Adipose tissue (tissue), 3 donors: ENCODE results near the gene SART1. TPM values are rescaled to one million over a fixed set of nuclear protein-coding genes. Genes with fewer than 3 reads are reported as not detected.
"Not testable (repeated sequence)": the region's sequence is repeated elsewhere in the genome, so short reads cannot be mapped to it uniquely, and the experiment has no call there.

Experiments
- H3K27ac ChIP-seq: one replicate; pipeline ENCODE4 v1.5.1; 2013; ENCODE audit warnings: low read depth, low read length
- WGBS, 3 donors: extraction: QIAGEN DNeasy Blood & Tissue Kit; methylation state at CpG; one replicate each; pipeline ENCODE4 v1.1.7; 2013; 5-methylcytosine and 5-hydroxymethylcytosine counted together
- polyA plus RNA-seq, 3 donors: library from polyadenylated mRNA; stranded (reverse); fragments of 200-250 nt; gene quantifications; one replicate each; pipeline ENCODE4 v1.2.3, GENCODE V29; 2013
- donor health status: healthy with polysubstance abuse.
- donor health status: Bipolar disorder and iron deficiency.
- donor health status: healthy.

SART1 gene
- polyA plus RNA-seq, 3 donors, result 26.9 to 51.8 (median 36.5) TPM

DNA sequence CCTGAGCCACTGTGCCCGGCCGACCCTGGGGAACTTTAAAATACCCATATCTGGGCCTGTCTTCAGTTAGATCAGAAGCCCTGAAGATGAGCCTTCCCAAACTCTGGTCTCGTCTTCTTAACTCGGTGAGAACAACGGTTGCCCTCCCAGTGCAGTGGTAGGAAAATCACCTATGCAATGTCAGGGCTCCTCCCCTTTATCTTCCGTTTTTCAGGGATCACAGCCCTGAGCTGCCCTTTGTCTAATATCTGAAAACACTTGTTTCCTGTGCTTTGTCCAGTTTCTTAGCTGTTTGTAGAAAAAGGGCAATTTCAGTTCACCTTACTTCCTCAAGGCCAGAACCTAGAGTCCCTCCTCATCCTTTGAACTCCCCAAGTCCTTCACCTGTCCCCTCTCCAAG lies 32.9 kb upstream of the SART1 start:
- WGBS, 3 donors, result 50 to 63% (median 52%) methylated on average over 6 of the region's 6 CpGs
- H3K27ac ChIP-seq, result no peak overlapping the region

DNA sequence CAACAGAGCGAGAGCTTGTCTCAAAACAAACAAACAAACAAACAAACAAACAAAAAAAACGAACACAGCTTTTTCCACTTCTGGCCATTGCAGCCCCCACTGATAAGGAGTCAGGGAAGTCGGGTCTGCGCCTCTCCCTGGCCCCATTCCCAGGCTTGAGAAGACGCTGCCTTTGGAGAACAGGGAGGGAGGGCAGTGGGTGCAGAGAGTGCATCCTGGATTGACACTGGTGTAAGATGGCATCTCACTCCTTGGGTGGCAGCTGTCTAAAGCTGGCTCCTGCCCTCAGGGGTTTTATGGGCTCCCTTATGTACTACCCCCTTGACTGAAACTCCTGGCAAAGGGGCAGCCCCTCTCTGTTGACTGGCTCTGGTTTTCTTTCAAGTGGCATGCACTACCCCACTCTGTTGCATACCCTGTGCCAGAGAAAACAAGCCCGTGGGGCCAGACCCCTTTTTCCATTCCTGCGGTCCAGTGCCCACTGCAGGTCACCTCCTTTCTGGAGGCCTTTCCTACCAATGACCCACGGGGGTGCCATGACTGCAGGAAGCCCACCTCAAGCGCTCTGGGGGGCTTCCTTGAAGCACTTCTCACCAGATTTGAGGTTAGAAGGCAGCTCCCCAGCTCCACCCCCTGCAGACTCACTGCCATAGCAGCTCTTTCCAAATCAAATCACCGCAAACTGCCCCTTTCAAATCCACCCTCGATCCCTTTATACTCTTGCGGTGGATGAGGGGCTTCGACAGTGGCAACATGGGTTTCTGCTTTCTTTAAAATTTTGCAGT lies 29.6 kb upstream of the SART1 start:
- H3K27ac ChIP-seq, result no peak overlapping the region
- 51 to 63% (median 60%) methylated on average over 13 of the region's 13 CpGs for WGBS, 3 donors

DNA sequence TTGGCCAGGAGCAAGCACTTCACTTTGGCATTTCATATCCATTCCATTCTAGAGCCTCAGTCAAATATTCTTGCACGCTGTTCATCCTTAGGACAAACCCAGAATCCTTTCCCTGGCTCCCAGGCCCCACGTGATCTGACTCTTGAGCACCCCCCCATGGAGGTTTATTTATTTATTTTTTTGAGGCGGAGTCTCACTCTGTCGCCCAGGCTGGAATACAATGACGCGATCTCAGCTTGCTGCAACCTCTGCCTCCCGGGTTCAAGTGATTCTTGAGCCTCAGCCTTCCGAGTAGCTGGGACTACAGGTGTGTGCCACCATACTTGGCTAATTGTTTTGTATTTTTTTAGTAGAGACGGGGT lies 29.0 kb upstream of the SART1 start:
- H3K27ac ChIP-seq, result no peak overlapping the region
- WGBS, 3 donors, result 40 to 44% (median 43%) methylated on average over 9 of the region's 9 CpGs

DNA sequence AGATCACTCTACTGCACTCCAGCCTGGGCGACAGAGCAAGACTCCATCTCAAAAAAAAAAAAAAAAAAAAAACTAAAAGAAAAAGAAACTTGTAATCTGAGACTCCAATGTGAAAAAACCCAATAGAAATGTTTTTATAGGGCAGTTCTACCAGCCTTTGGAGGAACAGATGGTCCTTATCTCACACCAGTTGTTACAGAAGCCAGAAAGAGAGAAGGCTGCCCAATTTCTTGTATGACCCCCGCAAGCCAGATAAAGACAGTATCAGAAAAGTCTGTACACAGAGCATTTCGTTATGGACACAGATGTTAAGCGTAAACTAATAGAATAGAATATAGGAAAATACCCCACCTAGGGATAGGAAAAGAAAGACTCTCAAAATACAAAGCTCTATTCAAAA lies 27.5 kb upstream of the SART1 start:
- no peak overlapping the region for H3K27ac ChIP-seq
- WGBS, 3 donors, result 33 to 64% (median 62%) methylated on average over 4 of the region's 4 CpGs

DNA sequence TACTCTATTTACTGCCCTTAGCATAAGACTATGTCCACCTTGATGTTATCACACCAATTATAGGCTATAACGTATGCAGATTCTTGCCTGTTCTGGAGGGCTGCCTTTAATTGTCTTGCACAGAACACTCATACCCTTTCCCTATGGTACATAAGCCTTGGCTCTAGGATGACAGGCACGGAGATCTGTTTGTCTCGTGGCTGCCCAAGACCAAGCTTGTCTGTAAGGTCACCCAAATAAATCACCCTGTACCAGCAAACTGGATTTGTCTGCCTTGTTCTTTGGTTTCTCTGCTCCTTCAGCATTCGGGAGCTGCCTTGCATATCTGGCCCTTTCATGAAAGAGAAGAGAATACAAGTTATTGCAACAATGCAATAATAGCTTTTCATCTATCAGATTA lies 23.8 kb upstream of the SART1 start:
- WGBS, 3 donors, result 48 to 65% (median 55%) methylated on average over 4 of the region's 4 CpGs
- H3K27ac ChIP-seq, result no peak overlapping the region

DNA sequence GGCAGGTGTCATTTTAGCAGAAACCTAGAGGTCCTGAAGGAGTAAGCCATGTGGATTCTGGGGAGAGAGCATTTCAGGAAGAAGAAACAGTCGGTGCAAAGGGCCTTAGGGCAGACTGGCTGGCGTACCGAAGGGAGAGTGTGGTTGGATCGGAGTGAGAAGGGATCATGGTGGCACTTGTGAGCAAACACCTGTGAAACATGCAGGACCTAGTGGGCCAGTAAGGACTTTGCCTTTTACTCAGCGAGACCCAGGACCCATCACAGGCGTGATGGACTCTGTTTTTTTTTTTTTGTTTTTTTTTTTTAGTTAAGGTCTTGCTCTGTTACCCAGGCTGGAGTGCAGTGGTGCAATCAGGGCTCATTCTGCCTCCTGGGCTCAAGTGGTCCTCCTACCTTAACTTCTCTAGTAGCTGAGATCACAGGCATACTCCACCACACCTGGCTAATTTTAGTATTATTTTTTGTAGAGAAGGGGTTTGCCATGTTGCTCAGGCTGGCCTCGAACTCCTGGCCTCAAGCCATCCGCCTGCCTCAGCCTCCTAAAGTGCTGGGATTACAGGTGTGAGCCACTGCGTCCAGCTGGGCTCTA lies 19.7 kb upstream of the SART1 start:
- WGBS, 3 donors, result 60 to 81% (median 74%) methylated on average over 9 of the region's 9 CpGs
- H3K27ac ChIP-seq, result no peak overlapping the region

DNA sequence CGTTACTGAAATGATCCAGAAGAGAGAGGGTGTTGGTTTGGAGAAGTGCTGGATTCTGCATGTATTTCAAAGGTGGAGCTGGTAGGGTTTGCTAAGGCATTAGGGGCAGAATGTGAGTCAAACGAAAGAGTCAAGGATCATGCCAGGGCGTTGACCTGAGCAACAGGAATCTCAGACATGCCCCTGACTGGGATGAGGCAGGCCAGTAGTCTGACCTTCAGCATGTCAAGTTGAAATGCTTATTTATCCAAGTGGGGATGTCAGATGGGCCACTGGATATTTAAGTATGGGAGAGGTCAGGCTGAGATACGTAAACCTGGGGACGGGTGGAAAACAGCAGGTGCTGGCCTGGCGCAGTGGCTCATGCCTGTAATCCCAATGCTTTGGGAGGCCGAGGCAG lies 19.0 kb upstream of the SART1 start:
- no peak overlapping the region for H3K27ac ChIP-seq
- WGBS, 3 donors, result 73 to 90% (median 88%) methylated on average over 7 of the region's 7 CpGs

DNA sequence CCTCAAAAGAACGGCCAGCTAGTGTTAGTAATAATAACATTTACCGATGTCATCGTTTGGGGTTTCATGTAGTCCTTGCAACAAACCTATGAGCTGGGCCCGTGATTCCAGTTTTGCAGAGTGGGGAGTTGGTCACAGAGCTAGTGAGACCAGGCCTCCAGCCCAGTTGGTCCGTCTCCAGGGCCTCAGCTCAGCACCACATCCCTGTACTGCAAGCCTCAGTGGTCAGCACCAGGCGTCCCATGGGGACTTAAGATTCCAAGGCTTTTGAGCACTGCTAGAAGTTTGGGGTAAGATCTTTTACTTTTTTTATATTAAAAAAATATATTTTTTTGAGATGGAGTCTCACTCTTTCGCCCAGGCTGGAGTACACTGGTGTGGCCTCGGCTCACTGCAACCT lies 17.3 kb upstream of the SART1 start:
- WGBS, 3 donors, result 90 to 91% (median 91%) methylated on average over 8 of the region's 8 CpGs
- H3K27ac ChIP-seq, result no peak overlapping the region

DNA sequence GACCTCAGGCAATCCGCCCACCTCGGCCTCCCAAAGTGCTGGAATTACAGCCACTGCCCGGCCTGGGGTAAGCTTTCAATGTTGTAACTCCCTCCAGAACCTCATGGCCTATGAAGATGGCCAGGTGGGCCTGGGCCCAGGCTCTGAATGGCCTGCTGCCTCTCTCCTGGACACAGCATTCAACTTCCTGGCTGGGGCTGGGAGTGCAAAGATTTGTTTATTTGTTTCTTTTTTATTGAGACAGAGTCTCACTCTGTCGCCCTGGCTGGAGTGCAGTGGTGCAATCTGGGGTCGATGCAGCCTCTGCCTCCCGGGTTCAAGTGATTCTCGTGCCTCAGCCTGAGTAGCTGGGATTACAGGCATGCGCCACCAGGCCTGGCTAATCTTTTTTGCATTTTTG lies 16.8 kb upstream of the SART1 start:
- H3K27ac ChIP-seq, result no peak overlapping the region
- WGBS, 3 donors, result 78 to 85% (median 84%) methylated on average over 8 of the region's 8 CpGs

DNA sequence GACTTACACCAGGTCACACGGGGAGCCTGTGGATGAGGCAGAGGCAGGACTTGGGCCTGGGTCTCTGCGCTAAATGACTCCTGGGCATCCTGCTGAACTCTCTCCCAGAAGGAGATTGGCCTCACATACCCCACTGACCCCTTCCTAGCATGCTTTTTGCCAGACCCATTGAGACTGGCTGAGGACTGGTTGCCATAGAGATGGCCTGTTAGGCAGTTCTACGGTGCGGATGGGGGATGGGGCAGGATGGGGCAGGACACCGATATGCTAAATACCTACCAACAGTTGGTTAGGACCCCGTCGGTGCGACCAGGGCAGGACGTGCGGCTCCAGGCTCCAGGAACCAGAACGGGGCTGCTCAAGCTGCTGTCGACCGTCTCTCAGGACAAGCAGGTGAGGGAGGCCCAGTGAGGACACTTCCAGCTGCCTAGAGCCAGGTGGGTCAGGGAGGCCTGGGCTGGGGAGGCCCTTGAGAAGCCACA lies 16.1 kb upstream of the SART1 start, which contains the start of gene TSGA10IP:
TSGA10IP (plus strand) TSS at position 51 of the 482 bp plus-strand sequence; CDS start at position 247, 196 bp downstream.
- 62 to 76% (median 70%) methylated on average over 13 of the region's 13 CpGs for WGBS, 3 donors
- H3K27ac ChIP-seq, result no peak within 1 kb of the TSS

DNA sequence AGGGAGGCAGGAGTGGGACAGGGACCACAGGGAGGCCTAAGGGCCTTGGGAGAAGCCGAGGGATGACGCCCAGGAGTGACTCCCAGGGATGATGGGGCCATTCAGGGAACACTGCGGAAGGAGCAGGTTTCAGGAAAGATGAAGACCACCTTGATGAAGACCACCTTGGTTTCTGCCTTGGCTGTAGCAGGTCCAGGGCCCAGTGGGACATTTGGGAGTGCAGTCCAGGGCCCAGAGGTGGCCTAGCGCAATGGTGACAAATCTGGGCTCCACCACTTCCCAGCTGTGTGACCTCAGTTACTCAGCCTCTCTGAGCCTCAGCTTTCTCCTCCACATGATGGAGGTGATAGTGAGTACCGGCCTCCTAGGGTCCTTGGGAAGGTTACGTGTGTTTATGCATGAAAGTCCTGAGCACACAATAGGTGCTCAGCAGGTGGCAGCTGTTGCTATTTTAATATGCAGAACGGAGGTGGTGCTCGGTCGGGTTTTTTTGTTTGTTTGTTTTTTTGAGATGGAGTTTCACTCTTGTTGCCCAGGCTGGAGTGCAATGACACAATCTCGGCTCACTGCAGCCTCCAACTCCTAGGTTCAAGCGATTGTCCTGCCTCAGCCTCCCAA lies 15.5 kb upstream of the SART1 start:
- 84 to 92% (median 87%) methylated on average over 11 of the region's 11 CpGs for WGBS, 3 donors
- no peak overlapping the region for H3K27ac ChIP-seq

DNA sequence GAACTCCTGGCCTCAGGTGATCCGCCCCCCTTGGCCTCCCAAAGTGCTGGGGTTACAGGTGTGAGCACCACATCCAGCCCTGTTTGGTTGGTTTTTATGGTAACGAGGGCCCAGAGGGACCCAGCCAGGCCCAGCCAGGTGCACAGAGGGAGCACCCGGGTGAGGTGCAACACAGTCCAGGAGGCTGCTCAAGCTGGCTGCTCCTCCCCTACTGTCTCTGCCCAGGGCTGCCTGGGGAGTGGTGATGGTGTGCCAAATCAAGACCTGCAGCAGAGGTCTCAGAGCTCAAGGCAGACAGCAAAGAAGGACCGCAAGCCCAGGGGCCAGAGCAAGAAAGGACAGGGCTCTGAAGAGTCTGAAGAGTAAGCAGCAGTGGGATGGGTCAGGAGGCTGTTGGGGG lies 14.9 kb upstream of the SART1 start:
- 84 to 86% (median 86%) methylated on average over 4 of the region's 4 CpGs for WGBS, 3 donors
- no peak overlapping the region for H3K27ac ChIP-seq

DNA sequence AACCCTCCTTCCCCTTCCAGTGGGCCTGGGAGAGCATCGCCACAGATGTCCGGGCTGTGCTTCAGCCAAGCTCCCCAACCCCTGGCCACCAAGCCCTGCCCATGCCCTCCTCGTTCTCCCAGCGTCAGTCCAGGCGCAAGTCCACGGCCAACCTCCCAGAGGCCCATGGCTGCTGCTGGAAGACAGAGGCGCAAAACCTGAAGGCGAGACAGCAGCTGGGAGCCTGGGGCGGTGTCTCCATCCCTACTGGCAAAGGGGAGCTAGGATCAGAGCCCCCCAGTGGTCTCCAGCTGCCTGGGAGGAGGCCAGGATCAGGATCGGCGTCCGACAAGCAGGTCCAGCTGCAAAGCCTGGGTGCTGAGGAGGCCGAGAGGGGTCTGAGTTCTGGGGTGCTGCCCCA lies 14.4 kb upstream of the SART1 start:
- H3K27ac ChIP-seq, result no peak overlapping the region
- 57 to 63% (median 57%) methylated on average over 12 to 13 of the region's 13 CpGs for WGBS, 3 donors

DNA sequence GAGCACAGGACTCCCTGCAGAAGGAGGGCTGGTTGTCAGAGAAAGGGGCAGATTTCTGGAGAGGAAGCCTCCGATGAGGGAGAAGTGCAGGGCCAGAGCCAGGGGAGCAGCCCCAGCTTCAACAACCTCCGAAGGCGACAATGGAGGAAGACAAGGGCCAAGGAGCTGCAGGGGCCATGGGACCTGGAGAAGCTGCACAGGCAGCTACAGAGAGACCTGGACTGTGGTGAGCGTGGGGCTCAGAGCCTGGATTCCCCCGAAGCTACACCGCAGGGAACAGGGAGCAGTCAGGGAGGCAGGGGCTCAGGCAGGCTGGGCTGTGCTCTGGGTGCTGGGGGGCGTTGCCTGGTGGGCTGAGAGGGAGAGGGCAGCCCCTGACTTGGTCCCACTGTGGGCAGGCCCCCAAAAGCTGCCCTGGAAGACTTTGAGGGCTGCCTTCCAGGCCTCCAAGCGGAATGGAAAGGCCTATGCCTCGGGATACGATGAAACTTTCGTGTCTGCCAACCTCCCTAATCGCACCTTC lies 13.9 kb upstream of the SART1 start:
- 76 to 88% (median 86%) methylated on average over 12 of the region's 12 CpGs for whole genome bisulfite sequencing, 3 donors

DNA sequence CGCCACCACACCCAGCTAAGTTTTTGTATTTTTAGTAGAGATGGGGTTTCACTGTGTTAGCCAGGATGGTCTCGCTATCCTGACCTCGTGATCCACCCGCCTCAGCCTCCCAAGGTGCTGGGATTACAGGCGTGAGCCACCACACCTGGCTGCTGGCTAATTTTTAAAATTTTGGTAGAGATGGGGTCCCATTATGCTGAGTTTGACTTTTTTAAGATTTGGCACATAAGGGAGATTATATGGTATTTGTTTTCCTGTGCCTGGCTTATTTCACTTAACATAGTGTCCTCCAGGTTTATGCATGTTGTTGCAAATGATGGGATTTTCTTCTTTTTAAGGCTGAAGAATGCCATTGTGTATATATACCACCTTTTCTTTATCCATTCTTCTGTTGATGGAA lies 10.8 kb upstream of the SART1 start:
- H3K27ac ChIP-seq, result not testable (repeated sequence)
- WGBS, 3 donors, result 96% methylated on average over 5 of the region's 5 CpGs

More for the DNA sequence above, 13.9 kb upstream of the SART1 start:
- no peak overlapping the region for H3K27ac ChIP-seq

DNA sequence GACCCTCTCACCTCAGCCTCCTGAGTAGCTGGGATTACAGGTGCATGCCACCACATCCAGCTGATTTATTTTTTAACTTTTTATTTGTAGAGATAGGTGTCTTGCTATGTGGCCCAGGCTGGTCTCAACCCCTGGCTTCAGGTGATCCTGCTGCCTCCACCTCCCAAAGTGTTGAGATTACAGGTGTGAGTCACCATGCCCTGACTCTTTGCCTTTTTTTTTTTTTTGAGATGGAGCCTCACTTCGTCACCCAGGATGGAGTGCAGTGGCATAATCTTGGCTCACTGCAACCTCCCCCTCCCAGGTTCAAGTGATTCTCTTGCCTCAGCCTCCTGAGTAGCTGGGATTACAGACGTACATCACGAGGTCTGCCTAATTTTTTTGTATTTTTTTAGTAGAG lies 9.9 kb upstream of the SART1 start:
- 41 to 67% (median 51%) methylated on average over 3 of the region's 3 CpGs for WGBS, 3 donors
- not testable (repeated sequence) for H3K27ac ChIP-seq

DNA sequence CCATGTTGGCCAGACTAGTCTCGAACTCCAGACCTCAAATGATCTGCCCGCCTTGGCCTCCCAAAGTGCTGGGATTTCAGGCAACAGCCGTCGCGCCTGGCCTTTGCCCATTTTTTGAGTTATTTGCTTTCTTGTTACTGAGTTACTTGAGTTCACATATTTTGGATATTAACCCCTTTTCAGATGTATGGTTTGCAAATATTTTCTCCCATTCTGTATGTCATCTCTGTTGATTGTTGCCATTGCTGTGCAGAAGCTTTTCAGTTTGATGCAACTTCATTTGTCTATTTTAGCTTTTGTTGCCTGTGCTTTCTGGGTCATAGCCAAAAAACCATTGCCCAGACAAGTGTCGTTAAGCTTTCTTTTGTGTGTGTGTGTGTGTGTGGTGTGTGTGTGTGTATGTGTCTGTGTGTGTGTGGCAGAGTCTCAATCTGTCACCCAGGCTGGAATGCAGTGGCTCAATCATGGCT lies 9.4 kb upstream of the SART1 start:
- no peak overlapping the region for H3K27ac ChIP-seq
- 28 to 75% (median 51%) methylated on average over 6 of the region's 6 CpGs for WGBS, 3 donors

DNA sequence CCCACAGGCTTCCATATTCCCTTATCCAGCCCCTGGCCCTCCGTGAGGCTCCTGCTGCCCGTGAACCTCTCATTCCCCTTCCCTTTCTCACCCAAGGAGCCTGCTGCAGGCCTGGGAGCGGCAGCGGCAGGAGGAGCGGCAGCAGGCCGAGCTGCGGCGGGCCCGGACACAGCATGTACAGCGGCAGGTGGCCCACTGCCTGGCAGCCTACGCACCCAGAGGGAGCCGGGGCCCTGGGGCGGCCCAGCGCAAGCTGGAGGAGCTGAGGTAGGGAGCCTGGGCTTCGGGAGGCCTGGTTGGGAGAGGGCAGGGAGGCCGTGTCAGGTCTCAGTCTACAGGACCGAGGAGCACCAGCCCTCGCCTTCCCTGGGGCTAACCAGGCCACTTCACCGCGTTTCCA lies 8.1 kb upstream of the SART1 start:
- WGBS, 3 donors, result 91 to 93% (median 92%) methylated on average over 19 to 20 of the region's 20 CpGs
- H3K27ac ChIP-seq, result no peak overlapping the region

DNA sequence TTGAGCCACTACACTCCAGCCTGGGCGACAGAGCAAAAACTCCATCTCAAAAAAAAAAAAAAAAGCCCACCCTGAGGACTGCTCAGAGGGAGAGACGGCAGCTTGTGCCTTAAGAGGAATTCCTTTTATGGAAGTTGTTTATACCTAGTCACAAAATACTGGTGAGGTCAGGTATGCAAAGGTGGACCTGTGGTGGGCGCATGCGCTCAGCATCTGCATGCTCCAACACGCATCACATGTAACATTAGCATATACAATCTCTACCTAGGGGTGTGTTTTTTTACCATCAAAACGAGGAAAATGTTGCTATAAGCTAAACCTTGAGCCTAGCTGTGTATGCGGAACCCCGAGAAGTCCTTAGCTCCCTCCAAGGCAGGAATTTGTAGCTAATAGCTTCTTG lies 6.8 kb upstream of the SART1 start:
- WGBS, 3 donors, result 71 to 74% (median 73%) methylated on average over 8 of the region's 8 CpGs
- H3K27ac ChIP-seq, result no peak overlapping the region
